HCEC 1CT (cell line): ENCODE results near the gene OR56A4.

Experiments
- DNase-seq: peaks from one replicate; pipeline ENCODE4 v3.0.0-alpha.2; 2017

The OR56A4 gene

DNA sequence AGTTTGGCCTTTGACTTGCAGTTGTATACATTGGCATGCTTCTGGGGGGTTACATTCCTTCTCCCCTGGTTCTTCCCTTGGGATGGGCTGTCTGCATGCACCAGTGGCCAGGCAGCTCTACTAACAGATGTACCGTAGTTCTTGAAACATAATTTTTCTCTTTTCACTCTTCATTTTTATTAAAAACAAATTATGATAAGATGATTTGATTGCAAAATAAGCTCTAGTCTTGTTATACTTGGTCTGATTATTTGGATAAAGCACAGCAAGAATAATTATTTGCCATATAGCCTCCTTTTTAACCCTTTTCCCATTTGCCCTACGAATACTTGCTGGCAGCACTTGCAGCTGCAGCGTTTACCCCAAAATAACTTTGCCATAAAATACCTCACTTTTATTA is 51.2 kb downstream of the OR56A4 start:
- no peak for DNase-seq
